Sigmoid colon (tissue), 7 donors: ENCODE measurements around the gene PRKCA. TPM values are rescaled to one million over a fixed set of nuclear protein-coding genes. Genes with fewer than 3 reads are reported as not detected.
A peak's percentile ranks its signal among the peaks of the same experiment; 100 is the strongest.

Source experiments
- DNase-seq: peaks from one replicate; pipeline ENCODE4 v3.0.0-alpha.2; 2019
- H3K27ac ChIP-seq, 4 donors: fragments of 200-600 bp; sonication (generic); one replicate each; pipeline ENCODE4 v1.5.1; 2016 to 2019; ENCODE audit warnings: mild to moderate bottlenecking in 1 of 4
- H3K27me3 ChIP-seq, 3 donors: fragments of 200-600 bp; sonication (generic); one replicate each; pipeline ENCODE4 v1.5.1; 2019; ENCODE audit warnings: mild to moderate bottlenecking in 1 of 3
- H3K36me3 ChIP-seq, 4 donors: fragments of 200-600 bp; sonication (generic); one replicate each; pipeline ENCODE4 v1.5.1; 2016 to 2019
- H3K4me1 ChIP-seq, 4 donors: fragments of 200-600 bp; sonication (generic); one replicate each; pipeline ENCODE4 v1.5.1; 2017 to 2019
- H3K4me3 ChIP-seq, 4 donors: fragments of 200-600 bp; sonication (generic); one replicate each; pipeline ENCODE4 v1.5.1; 2017 to 2019; ENCODE audit warnings: mild to moderate bottlenecking in 2 of 4, moderate library complexity in 1 of 4
- H3K9me3 ChIP-seq, 4 donors: fragments of 200-600 bp in 3 of 4; sonication (generic) in 3 of 4; one replicate each; pipeline versions ENCODE4 v1.5.1 to v1.6.1; 2013 to 2019
- CTCF ChIP-seq, 4 experiments: fragments of 450-650 bp in 3 of 4; fragments of 200-600 bp in 1 of 4; IDR thresholded peaks; one replicate each; pipeline ENCODE4 v1.5.1; 2016 to 2019; ENCODE audit warnings: antibody characterized with exemption in 4 of 4, mild to moderate bottlenecking in 3 of 4, moderate library complexity in 2 of 4
- EP300 ChIP-seq, 4 donors: sonication (generic); formaldehyde crosslinking; IDR thresholded peaks; one replicate each; pipeline ENCODE4 v1.6.1; 2017; ENCODE audit warnings: antibody characterized with exemption in 4 of 4
- POLR2A ChIP-seq, 2 donors: fragments of 450-650 bp; IDR thresholded peaks; one replicate each; pipeline ENCODE4 v1.6.1; 2016; ENCODE audit warnings: antibody characterized with exemption in 2 of 2, mild to moderate bottlenecking in 2 of 2, moderate library complexity in 2 of 2
- POLR2AphosphoS5 ChIP-seq, 4 donors: sonication (generic); formaldehyde crosslinking; IDR thresholded peaks; one replicate each; pipeline ENCODE4 v1.6.1; 2017; ENCODE audit warnings: antibody characterized with exemption in 4 of 4
- WGBS, 2 donors: extraction: QIAGEN DNeasy Blood & Tissue Kit; methylation state at CpG; one replicate each; pipeline ENCODE4 v1.1.7; 2013; 5-methylcytosine and 5-hydroxymethylcytosine counted together
- intact Hi-C: fragments of 100-400 bp; cut with DNase I; formaldehyde crosslinking; loops from one replicate; pipeline ENCODE4 v1.15.1; 2023
- polyA plus RNA-seq, 3 donors: library from polyadenylated mRNA; stranded (reverse); fragments of 200-250 nt; gene quantifications; one replicate each; pipeline ENCODE4 v1.2.3, GENCODE V29; 2013
- total RNA-seq, 4 donors: library from RNA; depleted of rRNA; stranded (reverse); fragments of >200 nt; gene quantifications; one replicate each; pipeline ENCODE4 v1.1.0, GENCODE V29; 2016
- donor health status: healthy with polysubstance abuse.
- donor health status: Bipolar disorder and iron deficiency.
- donor health status: healthy.

PRKCA gene
- total and polyA plus RNA-seq, 7 donors, result 6.6 to 58.4 (median 42.6) TPM

DNA sequence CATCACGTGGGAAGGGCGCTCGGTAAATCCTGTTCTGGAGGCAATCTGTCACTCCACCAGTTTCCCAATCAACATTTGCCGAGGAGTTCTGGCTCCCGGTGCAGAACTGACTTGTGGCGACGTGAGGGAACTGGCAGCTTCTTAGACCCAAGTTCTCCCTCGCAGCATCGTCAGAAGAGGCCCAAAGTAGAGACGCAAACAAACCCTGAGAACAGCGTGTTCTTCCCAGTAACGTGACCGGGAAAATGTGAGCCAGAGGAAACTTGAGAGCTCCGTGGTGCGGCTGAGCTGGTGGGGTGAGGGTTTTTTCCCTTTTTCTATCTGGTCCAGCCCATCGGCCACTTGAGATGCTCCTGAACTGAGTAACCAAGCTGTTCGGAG is 373.6 kb downstream of the PRKCA start:
- Histone ChIP-seq H3K4me3 (no peak overlapping the region), H3K9me3 (no peaks in the 10 kb centered on the region), H3K4me1 (peaks cover 0 to 33% (median 30%) of the 10 kb centered on the region in 4 donors), H3K27ac (peak overlapping the region in 1 of 4 donors; percentile 49), H3K27me3 (no peaks in the 10 kb centered on the region), H3K36me3 (no peaks in the 10 kb centered on the region)
- WGBS, 2 donors, result 61 to 84% methylated on average over 17 of the region's 17 CpGs
- peak; percentile 67 for DNase-seq
- intact Hi-C loops, result loop anchor here (10.0 kb wide), 1 partner anchor 111 kb away; no protein-coding TSS in a partner anchor
- TF ChIP-seq CTCF (IDR thresholded peaks at IDR 0.05) (no peak), POLR2AphosphoS5 (IDR thresholded peaks at IDR 0.05) (no peak), EP300 (IDR thresholded peaks at IDR 0.05) (no peak), POLR2A (IDR thresholded peaks at IDR 0.05) (no peak)

DNA sequence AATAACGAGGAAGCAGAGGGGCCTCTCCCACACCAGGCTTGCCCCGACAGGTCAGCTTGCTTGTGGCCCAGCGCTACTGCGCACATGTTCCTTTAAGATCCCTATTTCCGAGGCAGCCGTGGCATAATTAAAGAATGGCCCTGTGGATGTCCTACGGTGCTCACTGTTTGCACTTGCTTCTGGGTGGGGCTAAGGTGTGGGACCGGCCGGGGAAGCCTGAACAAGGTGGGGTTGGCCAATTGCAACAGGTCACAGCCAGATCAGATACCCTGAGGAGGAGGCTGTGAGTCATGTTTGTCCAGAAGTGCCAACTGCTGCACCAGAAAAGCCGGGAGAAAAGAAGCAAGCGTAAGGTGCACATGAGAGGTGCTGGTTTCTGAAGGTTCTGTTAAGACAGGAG is 374.0 kb downstream of the PRKCA start:
- 22 to 66% methylated on average over 11 of the region's 11 CpGs for WGBS, 2 donors
- intact Hi-C loops, result loop anchor here (10.0 kb wide), 1 partner anchor 112 kb away; no protein-coding TSS in a partner anchor
- DNase-seq, result no peak
- no peaks in the 10 kb centered on the region for H3K36me3 ChIP-seq
- peak overlapping the region in 1 of 4 donors; percentile 49 for H3K27ac ChIP-seq
- no peaks in the 10 kb centered on the region for H3K27me3 ChIP-seq
- H3K9me3 ChIP-seq, result no peaks in the 10 kb centered on the region
- no peak overlapping the region for H3K4me3 ChIP-seq
- H3K4me1 ChIP-seq, result peaks cover 0 to 29% (median 25%) of the 10 kb centered on the region in 4 donors
- TF ChIP-seq EP300 (IDR thresholded peaks at IDR 0.05) (no peak), POLR2A (IDR thresholded peaks at IDR 0.05) (no peak), CTCF (IDR thresholded peaks at IDR 0.05) (no peak), POLR2AphosphoS5 (IDR thresholded peaks at IDR 0.05) (no peak)

- Histone ChIP-seq H3K36me3 (no peaks in the 10 kb centered on the region), H3K9me3 (no peaks in the 10 kb centered on the region), H3K27ac (no peak overlapping the region), H3K4me3 (no peak overlapping the region), H3K4me1 (peaks cover 0 to 26% (median 23%) of the 10 kb centered on the region in 4 donors), H3K27me3 (no peaks in the 10 kb centered on the region)
- TF ChIP-seq POLR2A (IDR thresholded peaks at IDR 0.05), result no peak
- no peak for TF ChIP-seq CTCF (IDR thresholded peaks at IDR 0.05)
- TF ChIP-seq POLR2AphosphoS5 (IDR thresholded peaks at IDR 0.05), result no peak
- TF ChIP-seq EP300 (IDR thresholded peaks at IDR 0.05), result no peak
- 82 to 90% methylated on average over 13 of the region's 13 CpGs for WGBS, 2 donors
- no peak for DNase-seq
- intact Hi-C loops, result loop anchor here (10.0 kb wide), 1 partner anchor 113 kb away; no protein-coding TSS in a partner anchor
Observed at GRCh38 chr17:66677201-66677981, 375.0 kb downstream of the PRKCA start.

GRCh38 chr17:66678061-66678460 is 375.6 kb downstream of the PRKCA start:
- Histone ChIP-seq H3K27ac (no peak overlapping the region), H3K4me1 (peaks cover 0 to 25% (median 20%) of the 10 kb centered on the region in 4 donors), H3K36me3 (no peaks in the 10 kb centered on the region), H3K4me3 (no peak overlapping the region), H3K27me3 (no peaks in the 10 kb centered on the region), H3K9me3 (no peaks in the 10 kb centered on the region)
- TF ChIP-seq POLR2A (IDR thresholded peaks at IDR 0.05) (no peak), EP300 (IDR thresholded peaks at IDR 0.05) (no peak), CTCF (IDR thresholded peaks at IDR 0.05) (no peak), POLR2AphosphoS5 (IDR thresholded peaks at IDR 0.05) (no peak)
- intact Hi-C loops, result loop anchor here (10.0 kb wide), 1 partner anchor 113 kb away; no protein-coding TSS in a partner anchor
- WGBS, 2 donors, result 95 to 96% methylated on average over 1 of the region's 1 CpG
- no peak for DNase-seq
